ENCODE measurements around the gene RHBDF1. TPM values are rescaled to one million over a fixed set of nuclear protein-coding genes. Genes with fewer than 3 reads are reported as not detected.

Gene RHBDF1
- total and polyA plus RNA-seq, 3 experiments from 2014 or later = 0.53 to 0.59 TPM; not detected in 1

- Histone ChIP-seq H3K9me3 (ENCODE audit: low read length) (no peaks in the 10 kb centered on the region), H3K36me3 (ENCODE audit: insufficient read depth, low read length) (peaks cover 16% of the 10 kb centered on the region), H3K27ac (ENCODE audit: low read depth, low read length) (peak overlapping the region; percentile 79), H3K4me1 (ENCODE audit: insufficient read depth, low read length) (no peaks in the 10 kb centered on the region), H3K27me3 (ENCODE audit: insufficient read depth, low read length, poor library complexity, severe bottlenecking) (no peaks in the 10 kb centered on the region), H3K4me3 (ENCODE audit: low read length) (no peak overlapping the region)
- H3K27me3 Mint-ChIP-seq = no peaks in the 10 kb centered on the region
- H3K36me3 Mint-ChIP-seq = peaks cover 0 to 63% (median 12%) of the 10 kb centered on the region in 3 donors
- H3K27ac Mint-ChIP-seq = no peak overlapping the region
- no peaks in the 10 kb centered on the region for H3K9me3 Mint-ChIP-seq
- ChIA-PET POLR2A (no interaction called here), CTCF (no interaction called here)
- no peak overlapping the region for H3K4me3 Mint-ChIP-seq
- DNase-seq = no peak
- H3K4me1 Mint-ChIP-seq = peaks cover 0 to 9% (median 8%) of the 10 kb centered on the region in 3 donors
These were observed 41.9 kb upstream of the RHBDF1 start for GRCh38 chr16:114327-114726.

- no peaks in the 10 kb centered on the region for H3K27me3 Mint-ChIP-seq
- no peaks in the 10 kb centered on the region for H3K27me3 ChIP-seq (ENCODE audit: insufficient read depth, low read length, poor library complexity, severe bottlenecking)
- peak overlapping the region; percentile 79 for H3K27ac ChIP-seq (ENCODE audit: low read depth, low read length)
- CTCF ChIA-PET = interaction anchor here (2.3 kb wide), 1 partner anchor 15 kb away, joined by 9 read pairs; no protein-coding TSS in a partner anchor
- peaks cover 16% of the 10 kb centered on the region for H3K36me3 ChIP-seq (ENCODE audit: insufficient read depth, low read length)
- H3K27ac Mint-ChIP-seq = peak overlapping the region in 1 of 8 donors; percentile 5
- DNase-seq = no peak
- H3K36me3 Mint-ChIP-seq = peaks cover 0 to 72% (median 15%) of the 10 kb centered on the region in 3 donors
- H3K4me1 Mint-ChIP-seq = no peaks in the 10 kb centered on the region
- no peak overlapping the region for H3K4me3 Mint-ChIP-seq
- no peaks in the 10 kb centered on the region for H3K9me3 Mint-ChIP-seq
- H3K9me3 ChIP-seq (ENCODE audit: low read length) = no peaks in the 10 kb centered on the region
- POLR2A ChIA-PET = no interaction called here
- no peak overlapping the region for H3K4me3 ChIP-seq (ENCODE audit: low read length)
- H3K4me1 ChIP-seq (ENCODE audit: insufficient read depth, low read length) = no peaks in the 10 kb centered on the region
These were observed 39.9 kb upstream of the RHBDF1 start for GRCh38 chr16:112153-112840.

- no peak overlapping the region for H3K27ac Mint-ChIP-seq
- H3K4me3 Mint-ChIP-seq = no peak overlapping the region
- H3K27me3 Mint-ChIP-seq = no peaks in the 10 kb centered on the region
- no peaks in the 10 kb centered on the region for H3K4me1 ChIP-seq (ENCODE audit: insufficient read depth, low read length)
- DNase-seq = peak; percentile 33 to 70 (median 57)
- H3K4me1 Mint-ChIP-seq = peaks cover 4 to 5% (median 5%) of the 10 kb centered on the region in 3 donors
- no peaks in the 10 kb centered on the region for H3K9me3 ChIP-seq (ENCODE audit: low read length)
- H3K27ac ChIP-seq (ENCODE audit: low read depth, low read length) = no peak overlapping the region
- H3K36me3 ChIP-seq (ENCODE audit: insufficient read depth, low read length) = peaks cover 4% of the 10 kb centered on the region
- POLR2A ChIA-PET = interaction anchor here (0.5 to 1.0 kb wide), 4 partner anchors 24 to 255 kb away, joined by 3 to 6 read pairs (median 4); partner anchors contain the start of gene HBQ1
- no peaks in the 10 kb centered on the region for H3K27me3 ChIP-seq (ENCODE audit: insufficient read depth, low read length, poor library complexity, severe bottlenecking)
- no peaks in the 10 kb centered on the region for H3K9me3 Mint-ChIP-seq
- H3K36me3 Mint-ChIP-seq = peaks cover 0 to 51% (median 12%) of the 10 kb centered on the region in 3 donors
- H3K4me3 ChIP-seq (ENCODE audit: low read length) = no peak overlapping the region
- CTCF ChIA-PET = interaction anchor here (0.7 to 4.7 kb wide), 28 partner anchors 10 to 389 kb away, joined by 3 to 53 read pairs (median 4); partner anchors contain the start of genes DECR2, HBQ1, MPG and POLR3K
These were observed 34.3 kb upstream of the RHBDF1 start for GRCh38 chr16:106623-107324.

- Mint-ChIP-seq H3K27me3 (no peaks in the 10 kb centered on the region), H3K4me3 (no peak overlapping the region), H3K36me3 (peaks cover 0 to 51% (median 9%) of the 10 kb centered on the region in 3 donors), H3K4me1 (peaks cover 4 to 5% (median 5%) of the 10 kb centered on the region in 3 donors), H3K27ac (no peak overlapping the region), H3K9me3 (no peaks in the 10 kb centered on the region)
- no peaks in the 10 kb centered on the region for H3K9me3 ChIP-seq (ENCODE audit: low read length)
- H3K4me1 ChIP-seq (ENCODE audit: insufficient read depth, low read length) = no peaks in the 10 kb centered on the region
- ChIA-PET CTCF (interaction anchor here (1.5 to 4.7 kb wide), 4 partner anchors 9 to 258 kb away, joined by 3 to 53 read pairs (median 39); no protein-coding TSS in a partner anchor), POLR2A (no interaction called here)
- no peak for DNase-seq
- no peaks in the 10 kb centered on the region for H3K27me3 ChIP-seq (ENCODE audit: insufficient read depth, low read length, poor library complexity, severe bottlenecking)
- H3K36me3 ChIP-seq (ENCODE audit: insufficient read depth, low read length) = peaks cover 4% of the 10 kb centered on the region
- no peak overlapping the region for H3K4me3 ChIP-seq (ENCODE audit: low read length)
- no peak overlapping the region for H3K27ac ChIP-seq (ENCODE audit: low read depth, low read length)
These were observed 33.1 kb upstream of the RHBDF1 start for GRCh38 chr16:105521-105920.

GRCh38 chr16:104928-105327 is 32.5 kb upstream of the RHBDF1 start:
- CTCF ChIA-PET = interaction anchor here (0.6 to 4.7 kb wide), 4 partner anchors 17 to 258 kb away, joined by 3 to 39 read pairs (median 21); no protein-coding TSS in a partner anchor
- H3K27me3 Mint-ChIP-seq = no peaks in the 10 kb centered on the region
- peak overlapping the region; percentile 56 for H3K27ac ChIP-seq (ENCODE audit: low read depth, low read length)
- no peaks in the 10 kb centered on the region for H3K27me3 ChIP-seq (ENCODE audit: insufficient read depth, low read length, poor library complexity, severe bottlenecking)
- no peak for DNase-seq
- H3K4me1 ChIP-seq (ENCODE audit: insufficient read depth, low read length) = no peaks in the 10 kb centered on the region
- POLR2A ChIA-PET = no interaction called here
- no peak overlapping the region for H3K4me3 ChIP-seq (ENCODE audit: low read length)
- peaks cover 0 to 51% (median 9%) of the 10 kb centered on the region in 3 donors for H3K36me3 Mint-ChIP-seq
- no peak overlapping the region for H3K4me3 Mint-ChIP-seq
- no peaks in the 10 kb centered on the region for H3K9me3 ChIP-seq (ENCODE audit: low read length)
- no peaks in the 10 kb centered on the region for H3K9me3 Mint-ChIP-seq
- peaks cover 4% of the 10 kb centered on the region for H3K36me3 ChIP-seq (ENCODE audit: insufficient read depth, low read length)
- H3K27ac Mint-ChIP-seq = no peak overlapping the region
- peaks cover 4 to 5% (median 5%) of the 10 kb centered on the region in 3 donors for H3K4me1 Mint-ChIP-seq

GRCh38 chr16:104355-104754 is 31.9 kb upstream of the RHBDF1 start:
- peaks cover 4 to 5% (median 5%) of the 10 kb centered on the region in 3 donors for H3K4me1 Mint-ChIP-seq
- Histone ChIP-seq H3K9me3 (ENCODE audit: low read length) (no peaks in the 10 kb centered on the region), H3K4me3 (ENCODE audit: low read length) (no peak overlapping the region), H3K27ac (ENCODE audit: low read depth, low read length) (peak overlapping the region; percentile 56), H3K36me3 (ENCODE audit: insufficient read depth, low read length) (peaks cover 4% of the 10 kb centered on the region), H3K4me1 (ENCODE audit: insufficient read depth, low read length) (no peaks in the 10 kb centered on the region), H3K27me3 (ENCODE audit: insufficient read depth, low read length, poor library complexity, severe bottlenecking) (no peaks in the 10 kb centered on the region)
- no peak overlapping the region for H3K4me3 Mint-ChIP-seq
- DNase-seq = no peak
- ChIA-PET POLR2A (no interaction called here), CTCF (interaction anchor here (0.6 to 4.7 kb wide), 3 partner anchors 40 to 259 kb away, joined by 3 to 39 read pairs (median 39); no protein-coding TSS in a partner anchor)
- H3K36me3 Mint-ChIP-seq = peaks cover 0 to 46% (median 9%) of the 10 kb centered on the region in 3 donors
- H3K9me3 Mint-ChIP-seq = no peaks in the 10 kb centered on the region
- no peak overlapping the region for H3K27ac Mint-ChIP-seq
- no peaks in the 10 kb centered on the region for H3K27me3 Mint-ChIP-seq

- no peaks in the 10 kb centered on the region for H3K9me3 ChIP-seq (ENCODE audit: low read length)
- ChIA-PET CTCF (no interaction called here), POLR2A (no interaction called here)
- H3K36me3 Mint-ChIP-seq = peaks cover 0 to 43% (median 6%) of the 10 kb centered on the region in 3 donors
- no peak overlapping the region for H3K4me3 Mint-ChIP-seq
- H3K27ac ChIP-seq (ENCODE audit: low read depth, low read length) = no peak overlapping the region
- peaks cover 4 to 10% (median 5%) of the 10 kb centered on the region in 3 donors for H3K4me1 Mint-ChIP-seq
- no peaks in the 10 kb centered on the region for H3K4me1 ChIP-seq (ENCODE audit: insufficient read depth, low read length)
- H3K27me3 ChIP-seq (ENCODE audit: insufficient read depth, low read length, poor library complexity, severe bottlenecking) = no peaks in the 10 kb centered on the region
- no peak overlapping the region for H3K4me3 ChIP-seq (ENCODE audit: low read length)
- H3K36me3 ChIP-seq (ENCODE audit: insufficient read depth, low read length) = peaks cover 4% of the 10 kb centered on the region
- no peaks in the 10 kb centered on the region for H3K27me3 Mint-ChIP-seq
- no peaks in the 10 kb centered on the region for H3K9me3 Mint-ChIP-seq
- H3K27ac Mint-ChIP-seq = peak overlapping the region in 1 of 8 donors; percentile 94
- no peak for DNase-seq
These were observed 29.8 kb upstream of the RHBDF1 start for GRCh38 chr16:102060-102855.

Data from CD8-positive, alpha-beta memory T cell (primary cell).